Activated CD8-positive, alpha-beta T cell treated with anti-CD3 and anti-CD28 coated beads for 36 hours (primary cell): Measurements from ENCODE around the gene VTI1A. TPM values are rescaled to one million over a fixed set of nuclear protein-coding genes. Genes with fewer than 3 reads are reported as not detected.

Experiments used
- ATAC-seq: fragments of 200-7000 bp; cut with Tn5 transposase; one replicate; pipeline ENCODE4 v1.10.0; 2021; ENCODE audit warnings: mild to moderate bottlenecking, moderate library complexity
- CTCF ChIA-PET: fragments of 350-600 bp; sonication (Branson Sonifier 250); formaldehyde crosslinking; loops from one replicate; lab custom pipeline; 2021; ENCODE audit warnings: antibody characterized with exemption; lab: Charles Lee
- POLR2A ChIA-PET: fragments of 350-600 bp; sonication (Branson Sonifier 250); formaldehyde crosslinking; loops from one replicate; lab custom pipeline; 2021; ENCODE audit warnings: antibody characterized with exemption; lab: Charles Lee
- DNase-seq: peaks from one replicate; pipeline ENCODE4 v3.0.0-alpha.2; 2020
- H3K27ac Mint-ChIP-seq: one replicate; pipeline ENCODE4 v1.8.0; 2021; ENCODE audit warnings: mild to moderate bottlenecking, mixed read lengths
- H3K27me3 Mint-ChIP-seq: one replicate; pipeline ENCODE4 v1.8.0; 2021; ENCODE audit warnings: mixed read lengths
- H3K36me3 Mint-ChIP-seq: one replicate; pipeline ENCODE4 v1.8.0; 2021; ENCODE audit warnings: low read depth, mixed read lengths
- H3K4me1 Mint-ChIP-seq: one replicate; pipeline ENCODE4 v1.8.0; 2021; ENCODE audit warnings: low read depth, mixed read lengths
- H3K4me3 Mint-ChIP-seq: one replicate; pipeline ENCODE4 v1.8.0; 2021; ENCODE audit warnings: mild to moderate bottlenecking, moderate library complexity, mixed read lengths
- H3K9me3 Mint-ChIP-seq: one replicate; pipeline ENCODE4 v1.8.0; 2021; ENCODE audit warnings: mixed read lengths
- intact Hi-C: fragments of 100-400 bp; cut with micrococcal nuclease; formaldehyde crosslinking; loops from one replicate; pipeline ENCODE4 v1.10.0; 2022
- total RNA-seq, 2 experiments: library from RNA; stranded (reverse); gene quantifications; one replicate each; pipeline ENCODE4 v1.2.3, GENCODE V29; 2021
- TF ChIP-seq, protein P1 (sequence below): fragments of 200-600 bp; IDR thresholded peaks from one replicate; pipeline ENCODE4 v1.8.0; 2022; ENCODE audit warnings: antibody characterized with exemption, mild to moderate bottlenecking

The VTI1A gene
- total RNA-seq, 2 experiments from 2014 or later = 29.4 to 30.0 TPM

GRCh38 chr10:112779025-112779770, 332.2 kb downstream of the VTI1A start:
- no peaks in the 10 kb centered on the region for H3K9me3 Mint-ChIP-seq
- no peaks in the 10 kb centered on the region for H3K4me1 Mint-ChIP-seq
- H3K36me3 Mint-ChIP-seq = peaks cover 8% of the 10 kb centered on the region
- ChIA-PET POLR2A (no interaction called here), CTCF (no interaction called here)
- intact Hi-C loops = no loop called here
- DNase-seq (no peak), ATAC-seq (no peak)
- no peak overlapping the region for H3K27ac Mint-ChIP-seq
- H3K27me3 Mint-ChIP-seq = no peaks in the 10 kb centered on the region
- TF ChIP-seq, protein P1, sequence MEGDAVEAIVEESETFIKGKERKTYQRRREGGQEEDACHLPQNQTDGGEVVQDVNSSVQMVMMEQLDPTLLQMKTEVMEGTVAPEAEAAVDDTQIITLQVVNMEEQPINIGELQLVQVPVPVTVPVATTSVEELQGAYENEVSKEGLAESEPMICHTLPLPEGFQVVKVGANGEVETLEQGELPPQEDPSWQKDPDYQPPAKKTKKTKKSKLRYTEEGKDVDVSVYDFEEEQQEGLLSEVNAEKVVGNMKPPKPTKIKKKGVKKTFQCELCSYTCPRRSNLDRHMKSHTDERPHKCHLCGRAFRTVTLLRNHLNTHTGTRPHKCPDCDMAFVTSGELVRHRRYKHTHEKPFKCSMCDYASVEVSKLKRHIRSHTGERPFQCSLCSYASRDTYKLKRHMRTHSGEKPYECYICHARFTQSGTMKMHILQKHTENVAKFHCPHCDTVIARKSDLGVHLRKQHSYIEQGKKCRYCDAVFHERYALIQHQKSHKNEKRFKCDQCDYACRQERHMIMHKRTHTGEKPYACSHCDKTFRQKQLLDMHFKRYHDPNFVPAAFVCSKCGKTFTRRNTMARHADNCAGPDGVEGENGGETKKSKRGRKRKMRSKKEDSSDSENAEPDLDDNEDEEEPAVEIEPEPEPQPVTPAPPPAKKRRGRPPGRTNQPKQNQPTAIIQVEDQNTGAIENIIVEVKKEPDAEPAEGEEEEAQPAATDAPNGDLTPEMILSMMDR = no peak
- H3K4me3 Mint-ChIP-seq = no peak overlapping the region

DNA sequence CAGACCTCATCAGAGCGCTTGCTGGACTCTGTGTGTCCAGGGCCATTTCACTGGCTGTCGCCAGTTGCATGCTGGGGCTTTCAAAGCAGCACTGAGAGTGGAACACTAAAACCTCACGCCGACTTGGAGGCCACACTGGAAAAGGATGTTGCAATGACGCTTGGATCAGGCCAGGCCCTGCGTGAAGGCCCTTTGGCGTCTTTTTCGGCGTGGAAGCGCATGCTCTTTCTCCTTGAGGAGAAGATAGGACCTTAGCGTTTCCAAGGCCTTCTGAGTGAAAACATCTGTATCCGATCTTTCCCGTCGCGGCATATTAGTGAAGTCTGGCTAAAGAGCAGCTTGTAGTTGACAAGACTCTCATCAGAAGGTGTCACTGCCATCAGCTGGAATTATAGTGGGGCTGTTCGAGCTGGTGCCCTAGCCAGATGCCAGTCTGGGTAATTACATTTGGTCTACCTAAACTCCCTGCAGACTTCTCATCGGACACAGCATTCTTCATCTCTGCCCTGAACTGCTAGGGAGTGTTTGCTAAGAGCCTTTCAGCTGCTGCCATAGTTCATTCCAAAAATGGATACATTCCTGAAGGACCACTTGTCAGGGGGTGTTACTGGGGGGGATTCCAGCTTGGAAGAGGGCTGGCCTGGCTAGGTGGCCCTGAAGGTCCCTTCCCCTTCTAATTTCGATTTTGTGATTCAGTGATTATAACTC, 335.3 kb downstream of the VTI1A start:
- ATAC-seq = no peak
- POLR2A ChIA-PET = no interaction called here
- intact Hi-C loops = no loop called here
- peaks cover 6% of the 10 kb centered on the region for H3K9me3 Mint-ChIP-seq
- H3K4me1 Mint-ChIP-seq = no peaks in the 10 kb centered on the region
- TF ChIP-seq, protein P1 = no peak
- no peak overlapping the region for H3K27ac Mint-ChIP-seq
- no peaks in the 10 kb centered on the region for H3K27me3 Mint-ChIP-seq
- CTCF ChIA-PET = no interaction called here
- no peak for DNase-seq
- H3K36me3 Mint-ChIP-seq = peaks cover 11% of the 10 kb centered on the region
- H3K4me3 Mint-ChIP-seq = no peak overlapping the region

DNA sequence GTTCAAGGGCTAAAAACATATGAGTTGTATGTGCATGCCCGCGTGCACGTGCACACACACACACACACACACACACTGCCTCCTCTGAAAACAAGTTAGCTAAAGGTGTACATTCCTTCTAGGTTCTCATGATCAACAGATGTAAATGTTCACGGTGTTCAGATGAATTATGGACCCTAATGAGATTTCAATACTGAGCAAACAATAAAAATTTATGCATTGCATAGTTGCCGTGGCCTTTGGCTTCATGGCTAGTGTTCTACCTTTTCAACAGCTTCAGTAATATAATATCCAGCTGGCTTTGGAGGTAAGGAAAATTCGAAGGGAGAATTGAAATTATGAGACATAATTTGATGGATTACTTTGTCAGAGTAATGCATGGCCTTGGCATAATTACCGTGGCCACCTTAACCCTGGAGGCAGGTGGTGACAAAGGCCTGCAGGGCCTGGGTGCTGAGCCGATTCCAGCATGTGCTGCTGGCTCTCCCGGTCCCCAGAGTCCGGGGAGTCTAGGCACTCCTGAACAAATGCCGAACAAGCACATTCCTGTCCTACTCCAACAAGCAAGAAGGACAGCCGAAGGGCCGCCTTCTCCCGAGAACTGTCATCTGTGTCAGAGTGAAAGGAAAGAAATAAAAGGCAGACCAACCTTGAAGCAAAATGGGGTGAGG, 336.5 kb downstream of the VTI1A start:
- ATAC-seq (no peak), DNase-seq (no peak)
- POLR2A ChIA-PET = no interaction called here
- intact Hi-C loops = no loop called here
- no peaks in the 10 kb centered on the region for H3K4me1 Mint-ChIP-seq
- no peak overlapping the region for H3K4me3 Mint-ChIP-seq
- CTCF ChIA-PET = no interaction called here
- no peaks in the 10 kb centered on the region for H3K27me3 Mint-ChIP-seq
- TF ChIP-seq, protein P1 = no peak
- peaks cover 9% of the 10 kb centered on the region for H3K9me3 Mint-ChIP-seq
- H3K27ac Mint-ChIP-seq = no peak overlapping the region
- H3K36me3 Mint-ChIP-seq = peaks cover 15% of the 10 kb centered on the region

DNA sequence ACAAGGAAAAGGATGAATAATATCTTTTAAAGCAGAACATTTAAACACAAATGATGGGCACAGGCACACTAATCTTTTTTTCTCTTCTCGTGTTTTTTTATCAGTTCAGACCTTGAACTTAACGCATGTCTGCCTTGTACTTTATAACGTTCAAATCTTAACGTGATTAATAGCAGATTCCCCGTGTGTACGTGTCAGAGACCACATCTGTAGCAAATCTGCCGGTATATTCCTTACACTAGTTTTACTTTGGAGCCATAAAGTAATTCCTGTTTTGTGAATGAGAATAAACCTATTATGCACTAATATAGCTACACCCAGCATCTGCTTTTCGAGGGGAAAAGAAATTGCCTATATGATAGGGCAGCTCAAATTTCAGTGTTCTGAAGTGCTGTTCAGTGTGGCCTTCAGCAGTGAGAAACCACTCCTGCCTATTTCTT, 337.0 kb downstream of the VTI1A start:
- H3K4me3 Mint-ChIP-seq = no peak overlapping the region
- ChIA-PET CTCF (no interaction called here), POLR2A (no interaction called here)
- peaks cover 11% of the 10 kb centered on the region for H3K9me3 Mint-ChIP-seq
- no peaks in the 10 kb centered on the region for H3K4me1 Mint-ChIP-seq
- no peaks in the 10 kb centered on the region for H3K27me3 Mint-ChIP-seq
- TF ChIP-seq, protein P1 = no peak
- H3K36me3 Mint-ChIP-seq = peaks cover 15% of the 10 kb centered on the region
- ATAC-seq = no peak
- DNase-seq = no peak
- intact Hi-C loops = no loop called here
- no peak overlapping the region for H3K27ac Mint-ChIP-seq

DNA sequence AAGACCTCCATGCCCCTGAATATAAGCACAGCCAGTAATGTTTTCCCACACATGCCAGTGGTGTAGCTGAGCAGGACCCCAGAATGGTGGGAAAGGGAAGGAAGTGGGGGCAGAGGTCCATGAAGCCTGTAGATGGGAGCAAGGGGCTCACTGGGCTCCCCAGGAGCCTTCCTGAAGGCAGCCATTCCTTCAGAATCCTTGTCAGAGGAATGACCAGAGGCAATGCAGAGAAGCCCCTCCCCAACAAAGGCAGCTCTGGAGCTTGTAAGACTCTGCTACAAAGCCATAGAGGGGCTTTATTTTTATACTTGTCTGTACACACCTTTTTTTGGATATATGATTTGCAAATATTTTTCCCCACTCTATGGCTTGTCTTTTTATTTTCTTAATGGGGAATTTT, 338.1 kb downstream of the VTI1A start:
- DNase-seq (no peak), ATAC-seq (no peak)
- Mint-ChIP-seq H3K4me1 (no peaks in the 10 kb centered on the region), H3K27me3 (no peaks in the 10 kb centered on the region), H3K9me3 (peaks cover 16% of the 10 kb centered on the region), H3K4me3 (no peak overlapping the region), H3K36me3 (peaks cover 20% of the 10 kb centered on the region), H3K27ac (no peak overlapping the region)
- POLR2A ChIA-PET = no interaction called here
- intact Hi-C loops = no loop called here
- TF ChIP-seq, protein P1 = no peak
- CTCF ChIA-PET = no interaction called here
